Suppressor macrophage treated with lipopolysaccharide for 4 hours (primary cell): Measurements from ENCODE around the gene DAGLA.
"Not testable (repeated sequence)": the region's sequence is repeated elsewhere in the genome, so short reads cannot be mapped to it uniquely, and the experiment has no call there.

Source experiments
- DNase-seq: peaks from one replicate; pipeline ENCODE4 v3.0.0-alpha.2; 2020

DAGLA gene

GRCh38 chr11:61666684-61667297, 13.4 kb upstream of the DAGLA start:
- no peak for DNase-seq

GRCh38 chr11:61667684-61668305, 12.4 kb upstream of the DAGLA start:
- DNase-seq = no peak

GRCh38 chr11:61669417-61669816, 10.8 kb upstream of the DAGLA start:
- no peak for DNase-seq

GRCh38 chr11:61670626-61671025, 9.6 kb upstream of the DAGLA start:
- no peak for DNase-seq

- peak; percentile 89 for DNase-seq
These were observed 8.7 kb upstream of the DAGLA start for GRCh38 chr11:61671527-61671926.

GRCh38 chr11:61673946-61674467, 6.2 kb upstream of the DAGLA start:
- DNase-seq = not testable (repeated sequence)

- no peak for DNase-seq
These were observed 4.4 kb upstream of the DAGLA start for GRCh38 chr11:61675826-61676225.

- DNase-seq = peak; percentile 72
These were observed 895 bp upstream of the DAGLA start for GRCh38 chr11:61679296-61679695.

- DNase-seq = no peak
These were observed 531 bp downstream of the DAGLA start for GRCh38 chr11:61680622-61681221.

GRCh38 chr11:61682093-61682732, 2.0 kb downstream of the DAGLA start:
- no peak for DNase-seq

- DNase-seq = no peak
These were observed 2.9 kb downstream of the DAGLA start for GRCh38 chr11:61682906-61683675.

- DNase-seq = no peak
These were observed 4.0 kb downstream of the DAGLA start for GRCh38 chr11:61683961-61684869.

- DNase-seq = no peak
These were observed 4.9 kb downstream of the DAGLA start for GRCh38 chr11:61684870-61685616.

- no peak for DNase-seq
These were observed 5.4 kb downstream of the DAGLA start for GRCh38 chr11:61685617-61685967.

- DNase-seq = no peak
These were observed 5.9 kb downstream of the DAGLA start for GRCh38 chr11:61686066-61686465.

GRCh38 chr11:61686469-61686868, 6.3 kb downstream of the DAGLA start:
- DNase-seq = no peak

GRCh38 chr11:61687420-61687819, 7.2 kb downstream of the DAGLA start:
- no peak for DNase-seq

GRCh38 chr11:61688365-61689163, 8.4 kb downstream of the DAGLA start:
- DNase-seq = peak; percentile 95

- DNase-seq = no peak
These were observed 8.9 kb downstream of the DAGLA start for GRCh38 chr11:61689164-61689496.

GRCh38 chr11:61690706-61691379, 10.7 kb downstream of the DAGLA start:
- no peak for DNase-seq
